B cell (primary cell): ENCODE results near the gene HS6ST3. TPM values are rescaled to one million over a fixed set of nuclear protein-coding genes. Genes with fewer than 3 reads are reported as not detected.

Source experiments
- ATAC-seq: fragments of 200-7000 bp; cut with Tn5 transposase; one replicate; pipeline ENCODE4 v1.10.0; 2021; ENCODE audit warnings: low read depth, mild to moderate bottlenecking, moderate number of reproducible peaks, moderate library complexity
- CTCF ChIA-PET: fragments of 350-600 bp; sonication (Branson Sonifier 250); formaldehyde crosslinking; loops from one replicate; lab custom pipeline; 2021; ENCODE audit warnings: antibody characterized with exemption, inconsistent platforms; lab: Charles Lee
- POLR2A ChIA-PET: fragments of 350-600 bp; sonication (Branson Sonifier 250); formaldehyde crosslinking; loops from one replicate; lab custom pipeline; 2021; ENCODE audit warnings: antibody characterized with exemption; lab: Charles Lee
- DNase-seq: peaks from one replicate; pipeline ENCODE4 v3.0.0; 2013
- H2AFZ ChIP-seq: 2 replicates; pipeline ENCODE4 v1.6.1; 2012; ENCODE audit warnings: mild to moderate bottlenecking, low read depth, low read length; ENCODE audit not compliant: insufficient read depth, poor library complexity, severe bottlenecking
- H3K27ac ChIP-seq, 2 donors: 1 replicate in 1 of 2; 2 replicates in 1 of 2; pipeline ENCODE4 v1.5.1; 2012 to 2013; ENCODE audit warnings: low read length in 2 of 2, mild to moderate bottlenecking in 2 of 2, moderate library complexity in 1 of 2
- H3K27me3 ChIP-seq, 4 experiments: fragments of 200-600 bp in 1 of 4; sonication (generic) in 1 of 4; replicated peaks in 1 of 4; 1 replicate in 2 of 4; 2 replicates in 2 of 4; pipeline versions ENCODE4 v1.6.1 to v1.7.0; 2013 to 2016; ENCODE audit warnings: low read length in 3 of 4, mild to moderate bottlenecking in 2 of 4, mixed read lengths in 1 of 4, moderate library complexity in 1 of 4; ENCODE audit not compliant: insufficient read depth in 4 of 4, control insufficient read depth in 3 of 4; ENCODE audit errors: control extremely low read depth in 1 of 4
- H3K36me3 ChIP-seq, 2 experiments: replicated peaks in 1 of 2; 1 replicate in 1 of 2; 2 replicates in 1 of 2; pipeline versions ENCODE4 v1.6.1 to v1.7.1; 2013; ENCODE audit warnings: low read length in 1 of 2; ENCODE audit not compliant: insufficient read depth in 2 of 2, control insufficient read depth in 1 of 2; ENCODE audit errors: control extremely low read depth in 1 of 2, extremely low read depth in 1 of 2
- H3K4me1 ChIP-seq, 2 donors: fragments of 200-600 bp in 1 of 2; sonication (generic) in 1 of 2; 1 replicate in 1 of 2; 2 replicates in 1 of 2; pipeline versions ENCODE4 v1.5.1 to v1.6.1; 2013 to 2017; ENCODE audit warnings: low read length in 2 of 2; ENCODE audit not compliant: control insufficient read depth in 2 of 2, insufficient read depth in 2 of 2
- H3K4me2 ChIP-seq: replicated peaks from 2 replicates; pipeline ENCODE3; 2012; ENCODE audit warnings: mild to moderate bottlenecking, low read depth, low read length; ENCODE audit not compliant: poor library complexity, severe bottlenecking
- H3K4me3 ChIP-seq, 5 experiments: fragments of 200-600 bp in 1 of 5; sonication (generic) in 1 of 5; 1 replicate in 3 of 5; 2 replicates in 2 of 5; pipeline versions ENCODE4 v1.5.1 to v1.7.0; 2011 to 2016; ENCODE audit warnings: low read length in 4 of 5, mild to moderate bottlenecking in 4 of 5, low read depth in 2 of 5, control low read depth in 1 of 5, moderate library complexity in 1 of 5; ENCODE audit not compliant: insufficient read depth in 1 of 5; ENCODE audit errors: control extremely low read depth in 1 of 5, extremely low read depth in 1 of 5
- H3K79me2 ChIP-seq: fragments of 200-600 bp; sonication (generic); one replicate; pipeline ENCODE4 v1.6.0; 2016; ENCODE audit warnings: low read length; ENCODE audit not compliant: control insufficient read depth, insufficient read depth
- H3K9ac ChIP-seq: fragments of 200-600 bp; sonication (generic); 2 replicates; pipeline ENCODE4 v1.6.1; 2017; ENCODE audit warnings: mild to moderate bottlenecking, low read length, moderate library complexity
- H3K9me3 ChIP-seq, 3 donors: one replicate each; pipeline versions ENCODE4 v1.6.1 to v1.7.1; 2013; ENCODE audit warnings: low read length in 2 of 3; ENCODE audit not compliant: control insufficient read depth in 2 of 3, insufficient read depth in 1 of 3; ENCODE audit errors: control extremely low read depth in 1 of 3
- H4K20me1 ChIP-seq: 2 replicates; pipeline ENCODE4 v1.6.0; 2012; ENCODE audit warnings: mild to moderate bottlenecking, low read length; ENCODE audit not compliant: insufficient read depth, control insufficient read depth, poor library complexity, severe bottlenecking
- H3K27ac Mint-ChIP-seq: one replicate; pipeline ENCODE4 v1.8.0; 2021; ENCODE audit warnings: mixed read lengths
- H3K27me3 Mint-ChIP-seq: one replicate; pipeline ENCODE4 v1.8.0; 2021; ENCODE audit warnings: mixed read lengths
- H3K4me1 Mint-ChIP-seq: one replicate; pipeline ENCODE4 v1.8.0; 2021; ENCODE audit warnings: mixed read lengths
- H3K4me3 Mint-ChIP-seq: one replicate; pipeline ENCODE4 v1.8.0; 2021; ENCODE audit warnings: mixed read lengths
- H3K9me3 Mint-ChIP-seq: one replicate; pipeline ENCODE4 v1.8.0; 2022; ENCODE audit warnings: mixed read lengths; ENCODE audit not compliant: insufficient read depth
- CTCF ChIP-seq: fragments of 200-600 bp; IDR thresholded peaks from one replicate; pipeline ENCODE4 v1.8.0; 2022; ENCODE audit warnings: antibody characterized with exemption, mild to moderate bottlenecking
- EZH2 ChIP-seq: IDR thresholded peaks from 2 replicates; pipeline ENCODE4 v1.6.1; 2012; ENCODE audit warnings: borderline replicate concordance, low read depth, mild to moderate bottlenecking, moderate library complexity, low read length; ENCODE audit not compliant: insufficient read depth, poor library complexity, severe bottlenecking
- WGBS: methylation state at CpG from one replicate; pipeline ENCODE4 v1.1.5; 2013; ENCODE audit warnings: missing lambda C conversion rate; ENCODE audit not compliant: insufficient coverage; 5-methylcytosine and 5-hydroxymethylcytosine counted together
- intact Hi-C: fragments of 100-400 bp; cut with micrococcal nuclease; formaldehyde crosslinking; loops from one replicate; pipeline ENCODE4 v1.10.0; 2022
- polyA plus RNA-seq: library from polyadenylated mRNA; depleted of rRNA; stranded (reverse); fragments of >200 nt; gene quantifications from 2 replicates; pipeline ENCODE4 v1.2.3, GENCODE V29; 2012
- total RNA-seq, 2 donors: library from RNA; stranded (reverse); fragments of 120-200 nt in 1 of 2; gene quantifications; 1 replicate in 1 of 2; 2 replicates in 1 of 2; pipeline versions ENCODE4 v1.2.3 to v1.2.4, GENCODE V29; 2013 to 2022

Gene HS6ST3
- total and polyA plus RNA-seq, 2 donors (not counting 1 experiment from before 2014, with no cell fraction given): not detected

GRCh38 chr13:96673825-96674224 lies 583.9 kb downstream of the HS6ST3 start:
- no peaks in the 10 kb centered on the region for H3K9me3 Mint-ChIP-seq
- Histone ChIP-seq H3K79me2 (no peaks in the 10 kb centered on the region), H2AFZ (no peak overlapping the region), H3K9me3 (no peaks in the 10 kb centered on the region), H3K4me3 (no peak overlapping the region), H3K4me2 (no peak overlapping the region), H4K20me1 (no peaks in the 10 kb centered on the region), H3K27ac (no peak overlapping the region), H3K27me3 (no peaks in the 10 kb centered on the region), H3K9ac (no peak overlapping the region), H3K36me3 (no peaks in the 10 kb centered on the region), H3K4me1 (no peaks in the 10 kb centered on the region)
- POLR2A ChIA-PET: no interaction called here
- H3K4me3 Mint-ChIP-seq: no peak overlapping the region
- DNase-seq (no peak), ATAC-seq (no peak)
- TF ChIP-seq CTCF: no peak
- TF ChIP-seq EZH2: no peak
- no CpG with 5 or more reads among the region's 3 CpGs for whole genome bisulfite sequencing
- H3K27me3 Mint-ChIP-seq: no peaks in the 10 kb centered on the region
- CTCF ChIA-PET: no interaction called here
- intact Hi-C loops: no loop called here
- H3K27ac Mint-ChIP-seq: no peak overlapping the region
- no peaks in the 10 kb centered on the region for H3K4me1 Mint-ChIP-seq

- Histone ChIP-seq H2AFZ (no peak overlapping the region), H3K27ac (no peak overlapping the region), H3K4me3 (no peak overlapping the region), H3K36me3 (no peaks in the 10 kb centered on the region), H3K4me2 (no peak overlapping the region), H3K27me3 (no peaks in the 10 kb centered on the region), H3K9me3 (peaks cover 0 to 3% (median 0%) of the 10 kb centered on the region in 3 donors), H3K79me2 (no peaks in the 10 kb centered on the region), H3K4me1 (no peaks in the 10 kb centered on the region), H4K20me1 (no peaks in the 10 kb centered on the region), H3K9ac (no peak overlapping the region)
- no peaks in the 10 kb centered on the region for H3K9me3 Mint-ChIP-seq
- DNase-seq (no peak), ATAC-seq (no peak)
- ChIA-PET CTCF (no interaction called here), POLR2A (no interaction called here)
- H3K27ac Mint-ChIP-seq: no peak overlapping the region
- no peaks in the 10 kb centered on the region for H3K4me1 Mint-ChIP-seq
- no peak for TF ChIP-seq EZH2
- TF ChIP-seq CTCF: no peak
- no peaks in the 10 kb centered on the region for H3K27me3 Mint-ChIP-seq
- H3K4me3 Mint-ChIP-seq: no peak overlapping the region
- intact Hi-C loops: no loop called here
These were observed 587.1 kb downstream of the HS6ST3 start for GRCh38 chr13:96677029-96677428.
